ENCODE data around the gene TCP1. TPM values are rescaled to one million over a fixed set of nuclear protein-coding genes. Genes with fewer than 3 reads are reported as not detected.

TCP1 gene
- total RNA-seq, 1 experiment from 2014 or later: 412 TPM

GRCh38 chr6:159758031-159759001 lies 31.1 kb downstream of the TCP1 start:
- Histone ChIP-seq H3K4me2 (ENCODE audit: insufficient read depth, insufficient read length, low read length) (no peak overlapping the region), H2AK5ac (ENCODE audit: insufficient read length, low read length) (no peak overlapping the region), H2BK15ac (ENCODE audit: low read depth, low read length) (no peak overlapping the region), H3K27ac (ENCODE audit: insufficient read length, low read depth, low read length) (no peak overlapping the region), H4K91ac (ENCODE audit: insufficient read length, low read depth, low read length) (no peak overlapping the region), H3K9ac (ENCODE audit: extremely low read depth, insufficient read length, low read length) (no peak overlapping the region), H3K18ac (ENCODE audit: insufficient read length, low read depth, low read length) (no peak overlapping the region), H3K23ac (ENCODE audit: insufficient read length, low read depth, low read length) (no peak overlapping the region), H3K4ac (ENCODE audit: low read depth, low read length) (no peak overlapping the region), H3K56ac (ENCODE audit: insufficient read length, low read depth, low read length) (no peak overlapping the region), H3K9me3 (ENCODE audit: control insufficient read depth, low read depth, low read length) (no peaks in the 10 kb centered on the region), H4K20me1 (ENCODE audit: control insufficient read depth, insufficient read depth, insufficient read length) (no peaks in the 10 kb centered on the region), H3K14ac (ENCODE audit: insufficient read depth, low read length) (no peak overlapping the region), H2BK5ac (ENCODE audit: insufficient read length, low read length) (no peak overlapping the region), H2BK120ac (ENCODE audit: low read depth, low read length, poor library complexity, severe bottlenecking) (no peak overlapping the region), H3K79me2 (ENCODE audit: insufficient read depth, low read length) (peaks cover 3% of the 10 kb centered on the region; the same call in 1 of the 2 replicates), H3K27me3 (ENCODE audit: insufficient read depth, low read length) (no peaks in the 10 kb centered on the region), H3K4me1 (ENCODE audit: insufficient read depth, low read length) (peaks cover 2% of the 10 kb centered on the region; the same call in 1 of the 2 replicates), H3K23me2 (ENCODE audit: insufficient read length, low read depth, low read length, poor library complexity, severe bottlenecking) (peaks cover 15% of the 10 kb centered on the region), H4K8ac (replicated peaks; ENCODE audit: insufficient read length, low read depth, low read length) (no peak overlapping the region), H4K5ac (ENCODE audit: insufficient read length, low read depth, low read length) (no peak overlapping the region), H3T11ph (ENCODE audit: low read length) (no peak overlapping the region), H2BK20ac (ENCODE audit: low read depth, low read length, poor library complexity, severe bottlenecking) (no peak overlapping the region), H2BK12ac (ENCODE audit: insufficient read length, low read depth, low read length) (no peak overlapping the region), H2AFZ (ENCODE audit: low read length) (no peak overlapping the region), H3K79me1 (ENCODE audit: insufficient read depth, low read depth, low read length, poor library complexity, severe bottlenecking) (no peaks in the 10 kb centered on the region)
- no peak overlapping the region for H3K4me3 Mint-ChIP-seq
- peak; percentile 50; the same call in 2 of the 3 replicates for TF ChIP-seq CTCF (conservative IDR thresholded peaks at IDR 0.05)
- H3K36me3 Mint-ChIP-seq (ENCODE audit: insufficient read depth in 1 of 3, low read depth in 3 of 3): peaks cover 36 to 60% (median 60%) of the 10 kb centered on the region in 3 experiments
- no peaks in the 10 kb centered on the region; a peak in 1 of 5 replicates for H3K9me3 Mint-ChIP-seq
- H3K27me3 Mint-ChIP-seq (ENCODE audit: low read depth): no peaks in the 10 kb centered on the region
- H3K27ac Mint-ChIP-seq: peak overlapping the region; percentile 71 to 96 (median 82); a peak in 6 of 7 replicates
- peak; percentile 36 for DNase-seq
- WGBS (ENCODE audit: extremely low coverage, insufficient read length, low lambda C conversion rate): no CpG with 5 or more reads among the region's 7 CpGs
- peaks cover 29 to 31% of the 10 kb centered on the region in 2 experiments for H3K4me1 Mint-ChIP-seq

All from H9 (cell line).